GM23338 (cell line): ENCODE data around the gene NTN1. TPM values are rescaled to one million over a fixed set of nuclear protein-coding genes. Genes with fewer than 3 reads are reported as not detected.

Experiments
- ATAC-seq: fragments of 200-7000 bp; cut with Tn5 transposase; 3 replicates; pipeline ENCODE4 v1.9.1; 2020
- DNase-seq: peaks from one replicate; pipeline ENCODE4 v3.0.0-alpha.2; 2015; ENCODE audit warnings: low spot score
- H2AFZ ChIP-seq: fragments of 200-600 bp; sonication (generic); 2 replicates; pipeline ENCODE4 v1.8.0; 2016; ENCODE audit warnings: antibody characterized with exemption, mild to moderate bottlenecking, moderate library complexity
- H3F3A ChIP-seq: fragments of 200-600 bp; sonication (generic); replicated peaks from 2 replicates; pipeline ENCODE4 v1.8.0; 2017; ENCODE audit warnings: antibody characterized with exemption, mixed run types, low read depth
- H3K27ac ChIP-seq: fragments of 200-600 bp; sonication (generic); 2 replicates; pipeline ENCODE4 v1.6.1; 2016; ENCODE audit warnings: low read depth
- H3K27me3 ChIP-seq: fragments of 200-600 bp; sonication (generic); 2 replicates; pipeline ENCODE4 v1.8.0; 2016; ENCODE audit warnings: mild to moderate bottlenecking, mixed run types, moderate library complexity; ENCODE audit not compliant: insufficient read depth
- H3K36me3 ChIP-seq: fragments of 200-600 bp; sonication (generic); 2 replicates; pipeline ENCODE4 v1.8.0; 2016; ENCODE audit warnings: mild to moderate bottlenecking; ENCODE audit not compliant: insufficient read depth
- H3K4me1 ChIP-seq: fragments of 200-600 bp; sonication (generic); 2 replicates; pipeline ENCODE4 v1.8.0; 2016; ENCODE audit warnings: mild to moderate bottlenecking, moderate library complexity; ENCODE audit not compliant: insufficient read depth
- H3K4me2 ChIP-seq: fragments of 200-600 bp; sonication (generic); 2 replicates; pipeline ENCODE4 v1.7.1; 2017; ENCODE audit warnings: mixed run types
- H3K4me3 ChIP-seq: fragments of 200-600 bp; sonication (generic); 2 replicates; pipeline ENCODE4 v1.6.1; 2016; ENCODE audit warnings: mixed run types
- H3K79me2 ChIP-seq: fragments of 200-600 bp; sonication (generic); replicated peaks from 2 replicates; pipeline ENCODE4 v1.8.0; 2017; ENCODE audit warnings: mild to moderate bottlenecking; ENCODE audit not compliant: insufficient read depth
- H3K9me2 ChIP-seq: fragments of 200-600 bp; sonication (generic); 2 replicates; pipeline ENCODE4 v1.8.0; 2017; ENCODE audit not compliant: insufficient read depth
- H4K20me1 ChIP-seq: fragments of 200-600 bp; sonication (generic); replicated peaks from 2 replicates; pipeline ENCODE4 v1.8.0; 2017; ENCODE audit warnings: mild to moderate bottlenecking; ENCODE audit not compliant: insufficient read depth
- H3K27ac Mint-ChIP-seq: 2 replicates; pipeline ENCODE4 v1.8.0; 2020; ENCODE audit warnings: inconsistent platforms, mild to moderate bottlenecking, moderate library complexity, mixed read lengths
- H3K27me3 Mint-ChIP-seq: 3 replicates; pipeline ENCODE4 v1.8.0; 2022; ENCODE audit warnings: low read depth, mild to moderate bottlenecking, moderate library complexity, mixed read lengths, inconsistent platforms; ENCODE audit not compliant: insufficient read depth, poor library complexity
- H3K36me3 Mint-ChIP-seq: 3 replicates; pipeline ENCODE4 v1.8.0; 2021; ENCODE audit warnings: low read depth, mild to moderate bottlenecking, inconsistent platforms, moderate library complexity, mixed read lengths
- H3K4me1 Mint-ChIP-seq: 3 replicates; pipeline ENCODE4 v1.8.0; 2020; ENCODE audit warnings: mild to moderate bottlenecking, inconsistent platforms, mixed read lengths
- H3K4me3 Mint-ChIP-seq: 3 replicates; pipeline ENCODE4 v1.8.0; 2021; ENCODE audit warnings: moderate library complexity, mild to moderate bottlenecking, inconsistent platforms, mixed read lengths
- H3K9me3 Mint-ChIP-seq: 3 replicates; pipeline ENCODE4 v1.8.0; 2020; ENCODE audit warnings: moderate library complexity, mild to moderate bottlenecking, inconsistent platforms, mixed read lengths
- CREB1 ChIP-seq: fragments of 250-450 bp; sonication (Bioruptor Pico); IDR thresholded peaks from 2 replicates; pipeline ENCODE4 v1.5.0; 2020; ENCODE audit warnings: low read depth, mild to moderate bottlenecking, moderate library complexity
- CTCF ChIP-seq, 2 experiments: fragments of 200-600 bp in 1 of 2; sonication (generic) in 1 of 2; conservative IDR thresholded peaks; 2 replicates each; pipeline versions ENCODE4 v1.5.1 to v1.6.1; 2016 to 2017; ENCODE audit warnings: antibody characterized with exemption in 2 of 2, low read depth in 2 of 2, mild to moderate bottlenecking in 2 of 2, moderate library complexity in 1 of 2
- ETS1 ChIP-seq: IDR thresholded peaks from 2 replicates; pipeline ENCODE4 v1.6.1; 2016; ENCODE audit warnings: antibody characterized with exemption
- EZH2 ChIP-seq: fragments of 200-600 bp; sonication (generic); IDR thresholded peaks from one replicate; pipeline ENCODE4 v1.8.0; 2017; ENCODE audit warnings: antibody characterized with exemption, mild to moderate bottlenecking, low read depth; ENCODE audit not compliant: unreplicated experiment
- EZH2phosphoT487 ChIP-seq: fragments of 200-600 bp; sonication (generic); IDR thresholded peaks from one replicate; pipeline ENCODE4 v1.8.1; 2018; ENCODE audit warnings: antibody characterized with exemption; ENCODE audit not compliant: unreplicated experiment
- JUNB ChIP-seq: IDR thresholded peaks from one replicate; pipeline ENCODE4 v1.6.1; 2016; ENCODE audit warnings: antibody characterized with exemption; ENCODE audit not compliant: unreplicated experiment
- NANOG ChIP-seq: IDR thresholded peaks from 2 replicates; pipeline ENCODE4 v1.6.1; 2016; ENCODE audit warnings: antibody characterized with exemption, borderline replicate concordance
- POLR2AphosphoS5 ChIP-seq: IDR thresholded peaks from 2 replicates; pipeline ENCODE4 v1.6.1; 2016; ENCODE audit warnings: antibody characterized with exemption, low read depth
- ZNF114 ChIP-seq: fragments of 250-450 bp; sonication (Bioruptor Pico); IDR thresholded peaks from 2 replicates; pipeline ENCODE4 v1.5.0; 2020; ENCODE audit warnings: mild to moderate bottlenecking, moderate library complexity
- ZNF331 ChIP-seq: fragments of 250-450 bp; sonication (Bioruptor Pico); IDR thresholded peaks from 2 replicates; pipeline ENCODE4 v1.5.0; 2020; ENCODE audit warnings: low read depth, mild to moderate bottlenecking, moderate library complexity
- ZNF462 ChIP-seq: fragments of 250-450 bp; sonication (Bioruptor Pico); IDR thresholded peaks from 2 replicates; pipeline ENCODE4 v1.5.0; 2020; ENCODE audit warnings: mild to moderate bottlenecking, moderate library complexity
- polyA plus RNA-seq: library from polyadenylated mRNA; unstranded; fragments of >200 nt; fragmentation: Nextera tagmentation; extraction: Ambion mirVana; gene quantifications from 2 replicates; pipeline ENCODE4 v1.2.1, GENCODE V29; 2016
- total RNA-seq: library from RNA; depleted of rRNA; stranded (reverse); fragments of >200 nt; shearing (Covaris generic); gene quantifications from 2 replicates; pipeline ENCODE4 v1.2.3, GENCODE V29; 2014

Gene NTN1
- total and polyA plus RNA-seq, 2 experiments from 2014 or later: 0.57 to 2.6 TPM

- Histone ChIP-seq H3K4me2 (no peak overlapping the region), H4K20me1 (no peaks in the 10 kb centered on the region), H3K27ac (no peak overlapping the region), H2AFZ (no peak overlapping the region), H3K4me3 (no peak overlapping the region), H3K9me2 (no peaks in the 10 kb centered on the region), H3K36me3 (no peaks in the 10 kb centered on the region), H3K79me2 (no peaks in the 10 kb centered on the region), H3K4me1 (peaks cover 15% of the 10 kb centered on the region), H3F3A (no peaks in the 10 kb centered on the region), H3K27me3 (peaks cover 3% of the 10 kb centered on the region; the same call in 1 of the 2 replicates)
- DNase-seq (no peak), ATAC-seq (no peak)
- no peak overlapping the region for H3K4me3 Mint-ChIP-seq
- no peaks in the 10 kb centered on the region for H3K9me3 Mint-ChIP-seq
- peaks cover 9% of the 10 kb centered on the region for H3K27me3 Mint-ChIP-seq
- H3K27ac Mint-ChIP-seq: no peak overlapping the region; the same call in 1 of the 2 replicates
- TF ChIP-seq ZNF331 (CRISPR knock-in tag) (no peak), NANOG (no peak), POLR2AphosphoS5 (no peak), EZH2phosphoT487 (no peak), EZH2 (no peak), ETS1 (no peak), ZNF114 (no peak), CREB1 (CRISPR knock-in tag) (no peak), JUNB (no peak), CTCF (conservative IDR thresholded peaks at IDR 0.05; ENCODE audit: low read depth in 2 of 2) (no peak), ZNF462 (CRISPR knock-in tag) (no peak)
- no peaks in the 10 kb centered on the region for H3K36me3 Mint-ChIP-seq
- H3K4me1 Mint-ChIP-seq: peaks cover 41% of the 10 kb centered on the region
Observed at GRCh38 chr17:9244066-9245052, 223.0 kb downstream of the NTN1 start.
